GM18519 (cell line): ENCODE measurements around the gene ZHX3.

Experiments used
- ATAC-seq: cut with Tn5 transposase; IDR thresholded peaks from one replicate; pipeline ENCODE4 v1.9.1; 2021; ENCODE audit warnings: mild to moderate bottlenecking, moderate library complexity; ENCODE audit not compliant: unreplicated experiment, low FRiP score

Gene ZHX3

GRCh38 chr20:41203660-41204059 lies 113.9 kb downstream of the ZHX3 start:
- no peak for ATAC-seq

DNA sequence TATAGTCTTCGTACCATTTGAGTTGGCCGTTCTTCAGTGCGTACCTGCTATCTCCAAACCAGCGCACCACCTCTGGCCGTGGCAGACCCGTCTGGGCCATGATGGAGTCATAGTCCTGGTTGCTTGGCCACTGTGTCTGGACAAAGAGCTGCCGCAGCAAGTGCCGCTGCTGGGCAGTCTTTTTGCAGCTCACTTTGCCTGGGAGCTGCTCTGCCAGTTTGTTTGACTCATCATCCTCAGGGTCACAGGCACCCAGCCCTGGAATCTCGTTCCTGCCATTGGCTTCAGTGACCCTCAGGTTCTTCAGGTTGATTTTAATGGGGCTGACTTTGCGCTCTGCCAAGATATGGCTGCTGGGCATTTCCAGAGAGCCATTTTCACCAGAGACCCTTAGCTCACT lies 115.1 kb downstream of the ZHX3 start:
- ATAC-seq, result no peak

DNA sequence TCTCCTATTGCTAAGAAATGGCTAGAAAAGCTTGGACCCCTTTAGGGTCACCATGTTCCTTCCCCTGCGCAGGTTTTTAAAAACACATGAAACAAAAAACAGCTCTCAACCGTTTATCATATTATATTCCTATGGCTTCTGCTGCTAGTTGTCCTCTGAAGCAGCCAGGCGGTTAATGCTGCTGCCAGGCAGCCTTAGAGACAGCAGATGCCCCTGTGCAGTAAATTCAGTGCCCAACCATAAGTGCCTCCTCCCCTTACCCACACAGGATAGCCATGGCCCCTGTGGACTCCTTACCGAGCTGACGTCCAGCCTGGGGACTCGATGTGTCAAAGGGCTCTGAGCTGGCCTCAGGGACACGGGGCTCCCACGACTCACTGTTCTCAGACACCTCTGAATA lies 115.8 kb downstream of the ZHX3 start:
- ATAC-seq, result no peak

DNA sequence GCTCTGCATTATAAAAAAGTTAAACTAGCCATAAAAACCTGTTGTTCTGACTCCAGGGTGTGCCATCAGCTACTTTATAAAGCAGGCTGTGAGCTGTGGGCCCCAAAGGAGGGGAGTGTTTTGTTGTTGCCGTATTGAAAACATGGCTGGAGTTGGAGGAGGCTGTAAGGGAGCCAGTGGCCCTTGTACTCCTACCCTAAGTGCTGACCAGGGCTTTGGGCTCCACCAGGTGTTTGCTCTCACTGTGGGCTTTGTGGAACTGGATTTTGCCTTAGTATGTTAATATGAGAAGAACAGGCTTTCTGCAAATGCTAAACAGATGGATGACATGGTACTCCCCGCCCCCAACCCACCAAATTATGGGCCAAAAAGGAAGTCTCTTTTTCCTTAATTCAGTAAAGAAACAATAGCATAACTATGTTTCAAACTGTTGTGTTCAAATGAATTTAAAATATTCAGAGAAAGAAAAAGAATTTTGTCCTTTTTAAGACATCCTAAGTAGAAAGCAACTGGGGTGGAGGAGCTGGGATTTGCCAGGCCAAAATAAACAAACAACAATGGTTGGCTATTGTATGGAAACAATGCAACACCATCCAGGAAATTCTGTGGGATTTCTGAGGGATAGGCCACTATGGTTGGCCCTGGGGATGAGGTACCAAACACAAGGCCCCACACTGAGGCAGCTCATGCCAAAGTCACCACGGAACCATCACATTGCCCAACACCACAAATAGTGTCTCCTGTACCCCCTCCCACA lies 116.9 kb downstream of the ZHX3 start:
- ATAC-seq, result no peak

- no peak for ATAC-seq
Measured at GRCh38 chr20:41198443-41198842, 119.1 kb downstream of the ZHX3 start.

GRCh38 chr20:41196653-41197225 lies 120.8 kb downstream of the ZHX3 start:
- no peak for ATAC-seq

- ATAC-seq, result no peak
Measured at GRCh38 chr20:41192575-41192974, 125.0 kb downstream of the ZHX3 start.

DNA sequence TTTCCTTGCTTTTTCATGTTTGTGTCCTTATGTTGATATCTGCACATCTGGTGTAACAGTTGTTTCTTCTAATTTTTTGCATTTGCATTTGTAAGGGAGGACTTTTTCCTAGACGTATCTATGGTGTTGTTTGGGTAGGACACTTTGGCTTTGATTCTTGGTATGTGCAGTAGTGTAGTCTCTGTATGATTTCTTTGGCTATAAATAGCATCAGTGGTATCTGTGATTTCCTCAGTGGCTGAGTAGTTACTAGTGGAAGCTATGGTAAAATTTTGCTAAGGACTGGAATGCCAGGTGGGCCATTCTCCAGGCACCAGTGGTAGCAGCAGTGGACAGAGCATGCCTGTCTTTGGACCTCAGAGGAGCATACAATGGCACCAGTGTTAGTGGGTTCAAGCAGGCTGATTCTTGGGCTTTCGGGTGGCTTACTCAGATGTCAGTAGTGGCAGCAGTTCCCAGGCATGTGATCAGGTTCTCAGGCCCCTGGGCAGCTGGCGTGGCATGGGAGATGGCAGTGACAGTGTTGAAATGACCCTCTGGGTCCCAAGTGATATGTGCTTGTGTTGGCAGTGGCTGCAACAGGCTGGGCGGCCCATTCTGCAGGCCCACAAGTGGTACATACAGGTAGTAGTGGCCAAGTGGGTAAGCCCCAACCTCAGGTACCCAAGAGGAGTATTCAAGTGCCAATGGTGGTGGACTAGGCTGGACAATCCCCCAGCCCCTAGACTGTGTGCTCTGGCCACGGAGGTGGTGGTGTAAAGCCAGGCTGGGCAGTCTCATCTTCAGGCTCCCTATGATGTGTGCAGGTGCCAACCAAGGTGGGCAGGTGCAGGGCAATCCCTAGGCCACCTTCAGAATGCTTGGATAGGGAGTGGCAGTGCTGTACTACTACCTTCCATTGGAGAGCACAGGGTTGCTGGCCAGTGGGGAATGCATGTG lies 125.7 kb downstream of the ZHX3 start:
- no peak for ATAC-seq

- ATAC-seq, result no peak
Measured at GRCh38 chr20:41187668-41188067, 129.9 kb downstream of the ZHX3 start.

GRCh38 chr20:41185013-41185757 lies 132.3 kb downstream of the ZHX3 start:
- ATAC-seq, result no peak

DNA sequence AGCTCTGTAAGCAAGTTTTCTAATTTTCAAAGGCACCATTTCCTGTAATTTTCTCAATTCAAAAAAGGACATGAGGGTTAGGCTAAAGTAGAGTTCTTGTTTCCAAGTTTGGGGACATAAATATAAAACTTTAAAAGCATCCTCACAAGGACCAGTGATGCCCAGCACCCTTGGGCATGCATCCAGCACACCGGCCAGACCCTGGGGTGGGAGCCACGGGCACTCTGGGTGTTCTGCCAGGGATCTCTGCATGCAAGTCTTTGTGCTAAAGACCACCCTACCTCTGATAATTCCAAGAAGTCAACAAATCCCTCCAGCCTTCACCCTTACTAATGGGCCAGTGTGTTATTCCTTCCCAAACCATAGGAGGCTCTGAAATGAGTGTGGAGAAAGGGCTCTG lies 133.7 kb downstream of the ZHX3 start:
- ATAC-seq, result no peak

GRCh38 chr20:41183391-41183790 lies 134.1 kb downstream of the ZHX3 start:
- no peak for ATAC-seq

DNA sequence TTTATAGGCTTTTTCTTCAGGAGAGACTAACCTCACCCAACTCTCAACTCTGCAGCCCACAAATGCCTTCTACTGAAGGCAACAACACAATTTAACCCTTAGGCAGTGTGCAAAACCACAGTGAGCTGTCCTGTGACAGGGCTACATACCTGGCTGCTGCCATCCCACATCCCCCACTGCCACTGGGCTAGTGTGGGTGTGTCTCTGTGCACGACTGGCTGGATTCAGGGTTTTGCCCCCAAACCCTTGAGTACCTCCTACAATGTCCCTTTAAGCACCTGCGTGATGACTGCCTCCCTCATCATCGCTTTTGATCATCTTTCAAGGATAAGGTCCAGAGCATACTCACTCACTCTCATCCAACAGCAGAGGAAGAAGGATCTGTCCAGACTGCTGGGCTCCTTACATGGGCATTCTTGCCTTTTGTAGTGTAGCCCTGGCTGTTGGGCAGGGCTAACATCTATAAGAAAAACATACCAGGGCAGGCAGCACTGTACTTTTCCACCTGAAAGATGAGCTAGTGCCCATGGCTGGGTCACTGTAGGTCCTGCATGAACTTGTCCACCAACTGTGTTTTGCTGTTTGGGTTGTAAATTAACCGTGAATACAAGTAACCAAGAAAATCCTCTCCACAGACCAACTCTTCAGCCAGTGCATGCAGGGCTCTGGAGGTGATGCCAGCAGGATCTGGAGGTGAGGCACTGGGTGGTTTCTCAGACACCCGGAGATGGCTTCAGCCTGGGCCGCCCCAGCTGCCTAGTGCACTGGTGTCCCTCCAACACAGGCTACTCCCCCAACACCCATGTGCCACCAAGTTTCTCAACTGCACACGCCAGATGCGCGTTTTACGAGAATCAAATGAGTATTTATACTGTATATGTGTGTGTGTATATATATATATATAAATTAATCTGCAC lies 135.0 kb downstream of the ZHX3 start:
- ATAC-seq, result no peak

- ATAC-seq, result no peak
Measured at GRCh38 chr20:41181567-41181966, 136.0 kb downstream of the ZHX3 start.

DNA sequence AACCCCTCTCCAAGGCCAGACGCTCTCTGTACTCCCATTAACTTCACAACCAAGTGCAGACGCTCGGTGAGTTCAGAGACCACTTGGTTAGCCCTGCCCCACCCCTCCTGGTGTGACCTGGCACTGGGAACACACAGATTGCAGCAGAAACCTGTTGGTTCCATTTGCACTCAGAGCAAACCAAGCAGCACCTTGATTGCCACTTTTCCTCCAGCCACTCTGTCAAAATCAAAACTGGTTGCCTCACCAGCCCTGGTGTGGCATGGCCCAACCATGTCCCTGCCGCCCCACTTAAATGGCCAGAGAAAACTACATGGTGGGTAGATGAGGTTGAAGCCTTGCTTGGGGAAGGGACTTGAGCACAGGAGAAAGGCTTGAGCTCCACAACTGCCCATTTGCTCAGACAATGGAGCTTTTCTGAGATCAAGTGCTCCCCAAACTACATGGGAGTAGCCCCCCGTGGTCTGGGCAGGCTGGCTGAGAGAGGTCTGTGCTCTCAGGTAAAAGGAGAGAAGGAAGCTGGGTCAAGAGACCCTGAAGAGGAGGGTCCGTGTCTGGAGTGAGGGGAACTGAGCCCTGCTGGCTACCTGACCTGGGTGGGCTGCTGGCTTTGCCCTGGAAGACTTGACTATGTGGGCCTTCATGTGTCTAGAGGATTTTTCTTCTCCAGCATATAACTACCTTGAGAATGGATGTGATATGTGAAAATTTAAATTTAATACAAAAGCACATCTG lies 136.8 kb downstream of the ZHX3 start:
- ATAC-seq, result no peak

DNA sequence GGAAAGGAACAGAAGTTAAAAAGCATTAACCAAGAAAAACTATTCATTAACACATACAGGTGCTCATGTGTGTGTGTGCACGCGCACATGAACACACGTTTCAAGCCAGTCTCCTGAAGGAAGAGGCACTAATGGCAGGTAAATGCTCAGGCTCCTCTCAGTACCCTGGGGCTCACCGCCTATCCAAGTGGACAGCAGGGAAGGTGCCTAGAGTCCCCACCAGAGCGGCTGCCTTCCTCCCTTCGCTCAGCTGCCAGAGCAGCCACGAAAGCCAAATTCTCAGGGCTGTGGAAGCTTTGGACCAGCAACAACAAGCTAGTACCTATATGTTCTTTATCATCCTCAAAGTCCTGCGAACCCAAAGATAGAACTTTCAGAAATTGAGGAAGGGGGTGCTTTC lies 137.6 kb downstream of the ZHX3 start:
- ATAC-seq, result no peak

- ATAC-seq, result no peak
Measured at GRCh38 chr20:41178904-41179432, 138.6 kb downstream of the ZHX3 start.

GRCh38 chr20:41178495-41178894 lies 139.0 kb downstream of the ZHX3 start:
- no peak for ATAC-seq

- no peak for ATAC-seq
Measured at GRCh38 chr20:41177636-41178035, 139.9 kb downstream of the ZHX3 start.
